GM12878 (cell line): ENCODE measurements around the gene SACS. TPM values are rescaled to one million over a fixed set of nuclear protein-coding genes. Genes with fewer than 3 reads are reported as not detected.

ENCODE experiments used
- ATAC-seq: fragments of 200-7000 bp; cut with Tn5 transposase; 3 replicates; pipeline ENCODE4 v1.9.1; 2020; ENCODE audit warnings: mild to moderate bottlenecking, moderate library complexity
- BruUV-seq: library from RNA; stranded (reverse); fragments of 400-500 nt; replicated peaks from 2 replicates; lab custom pipeline; 2021; lab: Mats Ljungman, UMichigan
- CTCF ChIA-PET: fragments of 300-600 bp; sonication (Branson Sonifier 250); formaldehyde crosslinking; extraction: SDS; loops from one replicate; lab custom pipeline; 2021; ENCODE audit warnings: inconsistent platforms; lab: Yijun Ruan, JAX
- POLR2A ChIA-PET: fragments of 350-600 bp; formaldehyde crosslinking; extraction: SDS; loops from one replicate; lab custom pipeline; 2021; ENCODE audit warnings: inconsistent platforms; lab: Charles Lee
- RAD21 ChIA-PET: fragments of 300-600 bp; sonication (Branson Sonifier 250); formaldehyde crosslinking; loops from one replicate; lab custom pipeline; 2023; ENCODE audit warnings: antibody characterized with exemption; ENCODE audit not compliant: unreplicated experiment; lab: Charles Lee
- SMC1A ChIA-PET: fragments of 300-600 bp; sonication (Branson Sonifier 250); formaldehyde crosslinking; loops from one replicate; lab custom pipeline; 2023; ENCODE audit not compliant: unreplicated experiment, uncharacterized antibody; lab: Charles Lee
- DNase-seq: peaks from one replicate; pipeline ENCODE4 v3.0.0-alpha.2; 2011; ENCODE audit warnings: low read depth, low spot score
- FAIRE-seq: peaks from 3 replicates; lab custom pipeline; 2011; peaks lifted over from hg19 to GRCh38; lab: Jason Lieb, UNC
- H2AFZ ChIP-seq: 2 replicates; pipeline ENCODE4 v1.6.0; 2011; ENCODE audit warnings: low read depth, low read length, control low read depth; ENCODE audit not compliant: control insufficient read depth
- H3K27ac ChIP-seq: 2 replicates; pipeline ENCODE4 v1.5.1; 2011; ENCODE audit warnings: control low read depth; ENCODE audit not compliant: control insufficient read depth, insufficient read depth
- H3K27me3 ChIP-seq, 2 experiments: replicated peaks in 1 of 2; 2 replicates each; pipeline versions ENCODE4 v1.6.0 to v1.6.1; 2011; ENCODE audit warnings: low read length in 1 of 2; ENCODE audit not compliant: control insufficient read depth in 2 of 2, insufficient read depth in 2 of 2
- H3K36me3 ChIP-seq, 2 experiments: 2 replicates each; pipeline ENCODE4 v1.5.1; 2011; ENCODE audit warnings: low read length in 1 of 2; ENCODE audit not compliant: control insufficient read depth in 2 of 2, insufficient read depth in 2 of 2
- H3K4me1 ChIP-seq: 2 replicates; pipeline ENCODE4 v1.6.1; 2011; ENCODE audit warnings: mild to moderate bottlenecking, low read length, moderate library complexity, mixed read lengths; ENCODE audit not compliant: control insufficient read depth, insufficient read depth
- H3K4me2 ChIP-seq: 2 replicates; pipeline ENCODE4 v1.6.0; 2011; ENCODE audit warnings: control low read depth; ENCODE audit not compliant: control insufficient read depth, insufficient read depth
- H3K4me3 ChIP-seq: fragments of 200-600 bp; sonication (generic); 2 replicates; pipeline ENCODE4 v1.5.1; 2016
- H3K79me2 ChIP-seq: 2 replicates; pipeline ENCODE4 v1.6.0; 2011; ENCODE audit warnings: low read length; ENCODE audit not compliant: control insufficient read depth, insufficient read depth
- H3K9ac ChIP-seq: 2 replicates; pipeline ENCODE4 v1.8.0; 2011; ENCODE audit warnings: low read length, control low read depth, mixed read lengths; ENCODE audit not compliant: control insufficient read depth, insufficient read depth
- H3K9me3 ChIP-seq: replicated peaks from 3 replicates; pipeline ENCODE4 v1.5.1; 2011; ENCODE audit warnings: mild to moderate bottlenecking, low read length; ENCODE audit not compliant: control insufficient read depth, insufficient read depth
- H4K20me1 ChIP-seq: 2 replicates; pipeline ENCODE4 v1.6.0; 2011; ENCODE audit not compliant: control insufficient read depth, insufficient read depth
- CTCF ChIP-seq, 3 experiments: IDR thresholded peaks in 2 of 3; conservative IDR thresholded peaks in 1 of 3; 2 replicates each; pipeline ENCODE4 v1.5.1; 2011; ENCODE audit warnings: low read depth in 3 of 3, low read length in 3 of 3, mild to moderate bottlenecking in 3 of 3, control low read depth in 2 of 3, moderate library complexity in 2 of 3, inconsistent platforms in 1 of 3, mixed read lengths in 1 of 3; ENCODE audit not compliant: control insufficient read depth in 2 of 3, insufficient read depth in 1 of 3; ENCODE audit errors: extremely low read depth in 1 of 3
- HDAC6 ChIP-seq: fragments of 200-600 bp; sonication (generic); IDR thresholded peaks from one replicate; pipeline ENCODE4 v1.8.0; 2017; ENCODE audit warnings: antibody characterized with exemption; ENCODE audit not compliant: unreplicated experiment
- HSF1 ChIP-seq: fragments of 150-350 bp; IDR thresholded peaks from 2 replicates; pipeline ENCODE4 v1.6.1; 2014; ENCODE audit warnings: mild to moderate bottlenecking, low read depth, low read length
- IRF4 ChIP-seq: IDR thresholded peaks from 2 replicates; pipeline ENCODE4 v1.6.1; 2011; ENCODE audit warnings: low read depth, low read length
- IRF5 ChIP-seq: fragments of 450-650 bp; IDR thresholded peaks from 2 replicates; pipeline ENCODE4 v1.6.1; 2017; ENCODE audit warnings: borderline replicate concordance
- KDM1A ChIP-seq: fragments of 200-600 bp; sonication (generic); IDR thresholded peaks from 2 replicates; pipeline ENCODE4 v1.6.1; 2016; ENCODE audit warnings: borderline replicate concordance
- PAX8 ChIP-seq: fragments of 450-650 bp; IDR thresholded peaks from 2 replicates; pipeline ENCODE4 v1.6.1; 2017; ENCODE audit warnings: mild to moderate bottlenecking, moderate library complexity
- RFX5 ChIP-seq: IDR thresholded peaks from 2 replicates; pipeline ENCODE4 v1.6.1; 2011; ENCODE audit warnings: low read depth, low read length, improper control_type of control experiment
- SMC3 ChIP-seq: IDR thresholded peaks from 2 replicates; pipeline ENCODE4 v1.6.1; 2011; ENCODE audit warnings: low read length, improper control_type of control experiment, borderline replicate concordance
- SP1 ChIP-seq: IDR thresholded peaks from one replicate; pipeline ENCODE4 v1.6.1; 2011; ENCODE audit warnings: low read depth, low read length
- ZNF24 ChIP-seq: fragments of 450-650 bp; IDR thresholded peaks from 2 replicates; pipeline ENCODE4 v1.6.1; 2017; ENCODE audit warnings: antibody characterized with exemption, mild to moderate bottlenecking
- ZSCAN29 ChIP-seq: fragments of 450-650 bp; IDR thresholded peaks from 2 replicates; pipeline ENCODE4 v1.6.1; 2017; ENCODE audit warnings: mild to moderate bottlenecking, moderate library complexity
- WGBS: methylation state at CpG from one replicate; pipeline ENCODE4 v1.1.6; 2016; ENCODE audit warnings: low lambda C conversion rate; ENCODE audit not compliant: insufficient replicate concordance, insufficient coverage; ENCODE audit errors: missing lambda C conversion rate; 5-methylcytosine and 5-hydroxymethylcytosine counted together
- in situ Hi-C: fragments of 300-500 bp; cut with MboI; formaldehyde crosslinking; loops from 9 replicates; pipeline ENCODE4 v1.14.3; 2018; ENCODE audit warnings: mixed read lengths
- intact Hi-C: fragments of 100-400 bp; cut with micrococcal nuclease; formaldehyde crosslinking; loops from one replicate; pipeline ENCODE4 v1.14.2; 2022; ENCODE audit not compliant: unreplicated experiment
- polyA plus RNA-seq, 11 experiments: library from polyadenylated mRNA; depleted of rRNA in 4 of 11; unstranded in 6 of 11; stranded (reverse) in 5 of 11; fragments of >200 nt; fragmentation: Nextera tagmentation in 4 of 11; fragmentation: Illumina TruSeq in 1 of 11; extraction: Ambion mirVana in 4 of 11; extraction: Trizol in 1 of 11; gene quantifications; 1 replicate in 1 of 11; 2 replicates in 10 of 11; pipeline versions ENCODE4 v1.2.1 to v1.2.3, GENCODE V29; 2011 to 2016; ENCODE audit warnings: inconsistent platforms in 2 of 11, missing spikeins in 2 of 11, low read depth in 1 of 11
- total RNA-seq, 4 experiments: library from RNA; depleted of rRNA in 3 of 4; stranded (reverse); fragments of >200 nt in 3 of 4; fragmentation: Illumina TruSeq in 1 of 4; extraction: Trizol in 1 of 4; gene quantifications; 2 replicates each; pipeline versions ENCODE4 v1.2.1 to v1.2.3, GENCODE V29; 2013 to 2021
- TF ChIP-seq, protein P1 (sequence below): IDR thresholded peaks from 2 replicates; pipeline ENCODE4 v1.6.1; 2012; ENCODE audit warnings: mild to moderate bottlenecking, low read depth, low read length
- TF ChIP-seq, protein P2 (sequence below): IDR thresholded peaks from 2 replicates; pipeline ENCODE4 v1.6.1; 2011; ENCODE audit warnings: mild to moderate bottlenecking, low read depth, low read length, moderate library complexity; ENCODE audit not compliant: insufficient replicate concordance

Gene SACS
- total and polyA plus RNA-seq, 10 of the 15 experiments (the other 5 are each of a cell fraction or from before 2014, with no cell fraction given): 9.9 to 74.9 (median 22.1) TPM

DNA sequence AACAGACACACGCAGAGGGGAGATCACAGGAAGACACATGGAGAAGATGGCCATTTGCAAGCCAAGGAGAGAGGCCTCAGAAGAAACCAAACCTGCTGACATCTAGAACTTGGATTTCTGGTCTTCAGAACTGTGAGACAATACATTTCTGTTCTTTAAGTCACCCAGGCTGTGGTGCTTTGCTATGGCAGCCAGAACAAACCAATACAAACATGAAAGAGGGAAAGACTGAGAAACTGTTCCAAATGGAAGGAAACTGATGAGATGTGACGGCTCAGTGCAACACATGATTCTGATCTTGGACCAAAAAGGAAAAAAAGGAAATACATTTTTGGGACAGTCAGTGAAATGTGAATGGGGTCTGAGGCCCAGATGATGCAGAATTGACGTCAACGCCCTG lies 30.2 kb upstream of the SACS start:
- DNase-seq (no peak), FAIRE-seq (no peak), ATAC-seq (no peak)
- POLR2A ChIA-PET: no interaction called here
- no peak for TF ChIP-seq SP1
- TF ChIP-seq HDAC6: no peak
- TF ChIP-seq HSF1: no peak
- no peak for TF ChIP-seq IRF5
- TF ChIP-seq KDM1A: no peak
- TF ChIP-seq PAX8: no peak
- TF ChIP-seq, protein P1, sequence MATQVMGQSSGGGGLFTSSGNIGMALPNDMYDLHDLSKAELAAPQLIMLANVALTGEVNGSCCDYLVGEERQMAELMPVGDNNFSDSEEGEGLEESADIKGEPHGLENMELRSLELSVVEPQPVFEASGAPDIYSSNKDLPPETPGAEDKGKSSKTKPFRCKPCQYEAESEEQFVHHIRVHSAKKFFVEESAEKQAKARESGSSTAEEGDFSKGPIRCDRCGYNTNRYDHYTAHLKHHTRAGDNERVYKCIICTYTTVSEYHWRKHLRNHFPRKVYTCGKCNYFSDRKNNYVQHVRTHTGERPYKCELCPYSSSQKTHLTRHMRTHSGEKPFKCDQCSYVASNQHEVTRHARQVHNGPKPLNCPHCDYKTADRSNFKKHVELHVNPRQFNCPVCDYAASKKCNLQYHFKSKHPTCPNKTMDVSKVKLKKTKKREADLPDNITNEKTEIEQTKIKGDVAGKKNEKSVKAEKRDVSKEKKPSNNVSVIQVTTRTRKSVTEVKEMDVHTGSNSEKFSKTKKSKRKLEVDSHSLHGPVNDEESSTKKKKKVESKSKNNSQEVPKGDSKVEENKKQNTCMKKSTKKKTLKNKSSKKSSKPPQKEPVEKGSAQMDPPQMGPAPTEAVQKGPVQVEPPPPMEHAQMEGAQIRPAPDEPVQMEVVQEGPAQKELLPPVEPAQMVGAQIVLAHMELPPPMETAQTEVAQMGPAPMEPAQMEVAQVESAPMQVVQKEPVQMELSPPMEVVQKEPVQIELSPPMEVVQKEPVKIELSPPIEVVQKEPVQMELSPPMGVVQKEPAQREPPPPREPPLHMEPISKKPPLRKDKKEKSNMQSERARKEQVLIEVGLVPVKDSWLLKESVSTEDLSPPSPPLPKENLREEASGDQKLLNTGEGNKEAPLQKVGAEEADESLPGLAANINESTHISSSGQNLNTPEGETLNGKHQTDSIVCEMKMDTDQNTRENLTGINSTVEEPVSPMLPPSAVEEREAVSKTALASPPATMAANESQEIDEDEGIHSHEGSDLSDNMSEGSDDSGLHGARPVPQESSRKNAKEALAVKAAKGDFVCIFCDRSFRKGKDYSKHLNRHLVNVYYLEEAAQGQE: no peak
- no peak for TF ChIP-seq IRF4
- TF ChIP-seq, protein P2, sequence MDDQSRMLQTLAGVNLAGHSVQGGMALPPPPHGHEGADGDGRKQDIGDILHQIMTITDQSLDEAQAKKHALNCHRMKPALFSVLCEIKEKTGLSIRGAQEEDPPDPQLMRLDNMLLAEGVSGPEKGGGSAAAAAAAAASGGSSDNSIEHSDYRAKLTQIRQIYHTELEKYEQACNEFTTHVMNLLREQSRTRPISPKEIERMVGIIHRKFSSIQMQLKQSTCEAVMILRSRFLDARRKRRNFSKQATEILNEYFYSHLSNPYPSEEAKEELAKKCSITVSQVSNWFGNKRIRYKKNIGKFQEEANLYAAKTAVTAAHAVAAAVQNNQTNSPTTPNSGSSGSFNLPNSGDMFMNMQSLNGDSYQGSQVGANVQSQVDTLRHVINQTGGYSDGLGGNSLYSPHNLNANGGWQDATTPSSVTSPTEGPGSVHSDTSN: no peak
- TF ChIP-seq CTCF (IDR thresholded peaks at IDR 0.05 in 2 of 3, conservative IDR thresholded peaks at IDR 0.05 in 1 of 3; ENCODE audit: control insufficient read depth in 2 of 3, extremely low read depth in 1 of 3, insufficient read depth in 1 of 3, low read depth in 3 of 3, low read length in 3 of 3): no peak
- no peak for TF ChIP-seq RFX5
- no peak for TF ChIP-seq ZNF24
- TF ChIP-seq SMC3: no peak
- TF ChIP-seq ZSCAN29: no peak
- 84% methylated on average over 4 of the region's 4 CpGs for WGBS
- H3K9ac ChIP-seq: no peak overlapping the region
- H3K27me3 ChIP-seq: no peaks in the 10 kb centered on the region
- intact Hi-C loops: loop anchor here (5.0 to 10.0 kb wide), 2 partner anchors 86 to 761 kb away; no protein-coding TSS in a partner anchor
- H2AFZ ChIP-seq: no peak overlapping the region
- SMC1A ChIA-PET: no interaction called here
- CTCF ChIA-PET: no interaction called here
- peaks cover 48% of the 10 kb centered on the region for H3K4me1 ChIP-seq
- no peaks in the 10 kb centered on the region for H3K36me3 ChIP-seq
- H3K79me2 ChIP-seq: no peaks in the 10 kb centered on the region
- H3K4me3 ChIP-seq: no peak overlapping the region
- no TSS peak for BruUV-seq
- in situ Hi-C loops: no loop called here
- no peak overlapping the region for H3K4me2 ChIP-seq
- no peak overlapping the region for H3K27ac ChIP-seq
- RAD21 ChIA-PET: no interaction called here
- no peaks in the 10 kb centered on the region for H4K20me1 ChIP-seq
- peaks cover 3% of the 10 kb centered on the region for H3K9me3 ChIP-seq
